BE2C (cell line): Measurements from ENCODE around the gene CNN3.

Source experiments
- DNase-seq: peaks from one replicate; pipeline ENCODE4 v3.0.0-alpha.2; 2020
- H3K27me3 ChIP-seq: fragments of 250-450 bp; sonication (Bioruptor Pico); 2 replicates; pipeline ENCODE4 v1.5.1; 2020; ENCODE audit warnings: mild to moderate bottlenecking
- H3K36me3 ChIP-seq: fragments of 250-450 bp; sonication (Bioruptor Pico); 2 replicates; pipeline ENCODE4 v1.5.1; 2020; ENCODE audit warnings: mild to moderate bottlenecking
- H3K4me1 ChIP-seq: fragments of 250-450 bp; sonication (Bioruptor Pico); 2 replicates; pipeline ENCODE4 v1.5.1; 2020
- H3K4me3 ChIP-seq: 2 replicates; pipeline ENCODE4 v1.5.1; 2011; ENCODE audit warnings: low read depth, low read length
- H3K9me3 ChIP-seq: fragments of 250-450 bp; sonication (Bioruptor Pico); 2 replicates; pipeline ENCODE4 v1.5.1; 2020
- TF ChIP-seq, protein P1 (sequence below): IDR thresholded peaks from 2 replicates; pipeline ENCODE4 v1.5.1; 2012; ENCODE audit warnings: mild to moderate bottlenecking, low read depth, low read length

CNN3 gene

DNA sequence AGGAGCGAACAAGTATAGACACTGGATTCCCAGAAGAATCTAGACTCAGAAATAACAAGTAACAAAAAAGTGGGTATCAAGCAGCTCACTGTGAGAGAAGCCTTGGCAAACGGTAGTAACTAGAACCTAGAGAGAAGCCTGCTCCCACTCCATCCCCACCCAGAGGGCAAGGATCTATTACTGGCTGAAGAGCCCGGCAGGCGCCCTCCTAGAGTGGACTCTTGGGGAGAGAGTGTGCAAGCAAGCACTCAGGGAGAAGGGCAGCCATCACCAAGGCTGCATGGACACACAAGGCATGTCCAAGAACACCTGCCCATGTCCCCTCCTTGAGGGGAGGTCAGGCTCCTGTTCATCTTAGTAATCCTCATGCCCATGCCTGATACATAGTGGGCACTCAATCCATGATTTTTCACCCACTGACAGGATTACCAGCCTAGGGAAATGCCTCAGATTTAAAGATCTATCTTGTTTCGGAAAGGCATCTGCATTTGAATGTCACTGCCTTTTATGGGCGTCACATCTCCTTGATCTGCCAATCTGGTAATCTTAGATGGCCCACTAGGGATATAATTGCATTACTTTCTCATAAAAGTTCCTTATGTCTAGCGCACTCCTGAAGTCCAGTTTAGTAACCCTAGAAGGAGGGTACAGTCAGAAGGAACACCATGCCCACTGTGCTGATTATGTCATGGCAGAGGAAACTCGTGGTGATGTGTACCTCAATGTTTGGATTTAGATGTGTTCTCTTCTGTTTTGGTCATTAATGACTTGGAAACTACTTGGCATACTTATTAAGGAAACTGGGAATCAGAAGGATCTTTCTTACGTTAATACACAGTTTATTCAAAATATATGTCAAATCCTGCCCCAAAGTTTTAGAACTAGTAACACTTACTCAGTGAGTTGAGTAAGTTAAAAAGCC, 14.4 kb downstream of the CNN3 start:
- H3K4me3 ChIP-seq: no peak overlapping the region
- DNase-seq: no peak
- no peaks in the 10 kb centered on the region; the same call in none of the 2 replicates for H3K36me3 ChIP-seq
- no peaks in the 10 kb centered on the region for H3K9me3 ChIP-seq
- TF ChIP-seq, protein P1, sequence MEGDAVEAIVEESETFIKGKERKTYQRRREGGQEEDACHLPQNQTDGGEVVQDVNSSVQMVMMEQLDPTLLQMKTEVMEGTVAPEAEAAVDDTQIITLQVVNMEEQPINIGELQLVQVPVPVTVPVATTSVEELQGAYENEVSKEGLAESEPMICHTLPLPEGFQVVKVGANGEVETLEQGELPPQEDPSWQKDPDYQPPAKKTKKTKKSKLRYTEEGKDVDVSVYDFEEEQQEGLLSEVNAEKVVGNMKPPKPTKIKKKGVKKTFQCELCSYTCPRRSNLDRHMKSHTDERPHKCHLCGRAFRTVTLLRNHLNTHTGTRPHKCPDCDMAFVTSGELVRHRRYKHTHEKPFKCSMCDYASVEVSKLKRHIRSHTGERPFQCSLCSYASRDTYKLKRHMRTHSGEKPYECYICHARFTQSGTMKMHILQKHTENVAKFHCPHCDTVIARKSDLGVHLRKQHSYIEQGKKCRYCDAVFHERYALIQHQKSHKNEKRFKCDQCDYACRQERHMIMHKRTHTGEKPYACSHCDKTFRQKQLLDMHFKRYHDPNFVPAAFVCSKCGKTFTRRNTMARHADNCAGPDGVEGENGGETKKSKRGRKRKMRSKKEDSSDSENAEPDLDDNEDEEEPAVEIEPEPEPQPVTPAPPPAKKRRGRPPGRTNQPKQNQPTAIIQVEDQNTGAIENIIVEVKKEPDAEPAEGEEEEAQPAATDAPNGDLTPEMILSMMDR: no peak
- no peaks in the 10 kb centered on the region for H3K4me1 ChIP-seq
- H3K27me3 ChIP-seq: no peaks in the 10 kb centered on the region

DNA sequence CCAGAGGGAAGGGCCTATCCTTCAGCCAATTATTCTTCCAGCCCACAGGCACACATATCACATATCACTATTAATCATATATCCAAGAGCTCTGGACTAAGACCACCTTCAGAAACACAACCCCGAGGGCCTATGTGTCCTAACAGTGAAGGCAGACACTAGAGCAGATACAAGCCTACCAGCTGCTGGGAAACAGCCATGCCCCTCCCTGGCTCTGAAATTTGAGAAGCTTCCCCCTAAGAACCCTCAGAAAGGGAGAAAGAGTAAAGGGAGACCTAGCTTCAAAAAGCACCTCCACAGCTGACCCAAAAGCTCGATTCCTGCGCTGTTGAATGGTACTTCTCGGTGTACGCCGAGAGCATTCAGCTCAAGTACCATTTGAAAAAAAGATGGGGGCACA, 17.4 kb downstream of the CNN3 start:
- Histone ChIP-seq H3K4me1 (no peaks in the 10 kb centered on the region), H3K9me3 (no peaks in the 10 kb centered on the region), H3K36me3 (no peaks in the 10 kb centered on the region; the same call in 1 of the 2 replicates), H3K27me3 (no peaks in the 10 kb centered on the region), H3K4me3 (no peak overlapping the region)
- TF ChIP-seq, protein P1: no peak
- DNase-seq: no peak

DNA sequence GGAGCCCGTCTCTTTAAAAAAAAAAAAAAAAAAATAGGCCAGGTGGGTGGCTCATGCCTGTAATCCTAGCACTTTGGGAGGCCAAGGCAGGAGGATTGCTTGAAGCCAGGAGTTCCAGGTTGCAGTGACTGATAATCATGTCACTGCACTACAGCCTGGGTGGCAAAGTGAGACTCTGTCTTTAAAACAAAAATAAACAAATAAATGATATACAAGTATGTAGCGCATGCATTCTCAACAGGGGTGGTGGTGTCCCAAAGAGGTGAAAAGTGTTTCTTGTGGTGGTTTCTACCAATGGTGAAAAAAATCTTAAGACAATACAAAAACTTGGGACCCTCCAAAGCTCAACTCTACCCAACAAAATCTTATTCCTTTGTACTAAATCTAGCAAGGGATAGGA, 17.9 kb downstream of the CNN3 start:
- H3K36me3 ChIP-seq: no peaks in the 10 kb centered on the region; the same call in 1 of the 2 replicates
- H3K27me3 ChIP-seq: no peaks in the 10 kb centered on the region
- TF ChIP-seq, protein P1: no peak
- no peaks in the 10 kb centered on the region for H3K4me1 ChIP-seq
- no peak for DNase-seq
- no peaks in the 10 kb centered on the region for H3K9me3 ChIP-seq
- no peak overlapping the region for H3K4me3 ChIP-seq

DNA sequence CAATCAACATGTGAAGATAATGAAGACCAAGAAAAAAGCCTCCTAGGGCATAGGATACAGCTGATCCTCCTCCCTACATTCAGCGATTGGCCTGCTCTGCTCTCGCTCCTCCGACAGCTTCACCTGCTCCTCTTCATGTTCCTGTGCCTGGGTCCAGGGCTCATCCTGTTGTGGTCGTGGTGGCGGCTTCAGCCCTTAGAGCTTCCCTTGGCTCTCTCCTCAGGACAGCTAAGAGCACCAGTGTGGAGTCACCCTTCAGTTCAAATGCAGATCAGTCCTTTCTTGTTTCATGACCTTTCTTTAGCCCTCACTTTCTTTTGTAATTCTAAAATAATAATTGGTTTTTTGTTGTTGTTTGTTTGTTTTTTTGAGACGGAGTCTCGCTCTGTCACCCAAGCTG, 18.7 kb downstream of the CNN3 start:
- no peak overlapping the region for H3K4me3 ChIP-seq
- no peaks in the 10 kb centered on the region; the same call in 1 of the 2 replicates for H3K36me3 ChIP-seq
- H3K4me1 ChIP-seq: no peaks in the 10 kb centered on the region
- TF ChIP-seq, protein P1: no peak
- DNase-seq: no peak
- no peaks in the 10 kb centered on the region for H3K27me3 ChIP-seq
- H3K9me3 ChIP-seq: no peaks in the 10 kb centered on the region

DNA sequence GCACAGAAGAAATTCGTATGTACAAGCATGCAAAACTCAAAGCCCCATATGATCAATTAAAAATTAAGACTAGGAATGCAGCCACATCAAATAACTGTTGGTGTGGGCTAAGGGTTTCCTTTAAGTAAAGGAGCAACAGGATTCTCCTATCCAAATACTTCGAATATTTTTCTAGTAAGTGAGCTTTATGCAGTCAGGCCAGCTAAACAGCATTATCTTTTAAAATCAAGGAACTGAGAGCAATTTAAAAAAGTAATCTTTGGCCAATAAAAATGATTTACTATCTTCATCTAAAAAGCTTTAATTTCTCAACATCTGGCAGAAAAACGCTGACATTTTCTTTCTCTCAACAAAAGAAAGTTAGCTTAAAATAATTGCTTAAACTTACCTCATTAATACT, 19.8 kb downstream of the CNN3 start:
- no peaks in the 10 kb centered on the region for H3K27me3 ChIP-seq
- H3K4me1 ChIP-seq: no peaks in the 10 kb centered on the region
- H3K4me3 ChIP-seq: no peak overlapping the region
- H3K36me3 ChIP-seq: no peaks in the 10 kb centered on the region; the same call in 1 of the 2 replicates
- DNase-seq: no peak
- TF ChIP-seq, protein P1: no peak
- no peaks in the 10 kb centered on the region for H3K9me3 ChIP-seq

DNA sequence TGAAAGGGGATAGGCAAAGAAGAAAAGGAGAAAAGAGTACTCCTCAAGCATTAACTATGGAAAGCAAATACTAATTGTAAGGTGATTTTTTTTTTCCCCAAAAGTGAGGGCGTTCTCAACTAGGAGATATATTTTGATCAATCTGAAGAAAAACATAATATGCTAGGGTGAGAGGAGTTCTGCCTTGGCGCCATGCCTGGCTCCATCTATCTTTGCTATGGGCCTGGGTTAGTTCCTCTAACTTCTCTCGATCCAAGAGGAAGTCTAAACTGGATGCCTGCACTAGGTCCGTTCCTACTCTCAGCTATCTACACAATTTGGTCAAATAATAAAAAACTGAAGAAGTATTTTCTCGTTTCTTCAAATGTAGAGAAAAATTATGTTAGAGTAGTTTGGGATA, 20.5 kb downstream of the CNN3 start:
- H3K36me3 ChIP-seq: peaks cover 6% of the 10 kb centered on the region
- DNase-seq: no peak
- no peaks in the 10 kb centered on the region for H3K27me3 ChIP-seq
- TF ChIP-seq, protein P1: no peak
- no peak overlapping the region for H3K4me3 ChIP-seq
- no peaks in the 10 kb centered on the region for H3K9me3 ChIP-seq
- H3K4me1 ChIP-seq: no peaks in the 10 kb centered on the region
